HK-2 (cell line): ENCODE data around the gene SORCS2.

ENCODE experiments used
- DNase-seq: peaks from one replicate; pipeline ENCODE4 v3.0.0-alpha.2; 2018; ENCODE audit not compliant: unreplicated experiment

Gene SORCS2

GRCh38 chr4:7635445-7636239 is 443.3 kb downstream of the SORCS2 start:
- no peak for DNase-seq

- no peak for DNase-seq
These were observed 443.8 kb downstream of the SORCS2 start for GRCh38 chr4:7636240-7636508.

- no peak for DNase-seq
These were observed 444.8 kb downstream of the SORCS2 start for GRCh38 chr4:7637139-7637538.

- no peak for DNase-seq
These were observed 445.6 kb downstream of the SORCS2 start for GRCh38 chr4:7637971-7638370.

- DNase-seq: no peak
These were observed 446.2 kb downstream of the SORCS2 start for GRCh38 chr4:7638489-7638888.

GRCh38 chr4:7638984-7639789 is 446.8 kb downstream of the SORCS2 start:
- DNase-seq: no peak

GRCh38 chr4:7640136-7640535 is 447.8 kb downstream of the SORCS2 start:
- no peak for DNase-seq

GRCh38 chr4:7641712-7642111 is 449.4 kb downstream of the SORCS2 start:
- no peak for DNase-seq

GRCh38 chr4:7642741-7643458 is 450.6 kb downstream of the SORCS2 start:
- DNase-seq: no peak

- DNase-seq: no peak
These were observed 452.8 kb downstream of the SORCS2 start for GRCh38 chr4:7645158-7645557.

- DNase-seq: no peak
These were observed 453.6 kb downstream of the SORCS2 start for GRCh38 chr4:7645956-7646355.

GRCh38 chr4:7646384-7647061 is 454.2 kb downstream of the SORCS2 start:
- DNase-seq: no peak

- DNase-seq: no peak
These were observed 454.8 kb downstream of the SORCS2 start for GRCh38 chr4:7647186-7647585.

- DNase-seq: peak; percentile 66
These were observed 455.5 kb downstream of the SORCS2 start for GRCh38 chr4:7647600-7648543.

GRCh38 chr4:7648544-7649395 is 456.4 kb downstream of the SORCS2 start:
- no peak for DNase-seq

- DNase-seq: no peak
These were observed 457.0 kb downstream of the SORCS2 start for GRCh38 chr4:7649411-7649740.

GRCh38 chr4:7649741-7650531 is 457.6 kb downstream of the SORCS2 start:
- DNase-seq: peak; percentile 84

GRCh38 chr4:7650606-7651385 is 458.5 kb downstream of the SORCS2 start:
- peak; percentile 17 for DNase-seq
